ES-I3 (cell line): ENCODE measurements around the gene PHLDA1.

ENCODE experiments used
- H3K36me3 ChIP-seq: 2 replicates; pipeline ENCODE4 v1.6.1; 2013; ENCODE audit warnings: mild to moderate bottlenecking, low read length, control low read depth, moderate library complexity; ENCODE audit not compliant: insufficient read depth
- H3K4me1 ChIP-seq: 2 replicates; pipeline ENCODE4 v1.6.1; 2013; ENCODE audit warnings: mild to moderate bottlenecking, control low read depth, low read length; ENCODE audit not compliant: insufficient read depth
- H3K9ac ChIP-seq: 2 replicates; pipeline ENCODE4 v1.6.1; 2013; ENCODE audit warnings: low read depth, mild to moderate bottlenecking, low read length, moderate library complexity
- H3K9me3 ChIP-seq: 2 replicates; pipeline ENCODE4 v1.6.1; 2013; ENCODE audit warnings: mild to moderate bottlenecking, low read length, moderate library complexity; ENCODE audit not compliant: control insufficient read depth, insufficient read depth

PHLDA1 gene

GRCh38 chr12:76018111-76018510, 13.5 kb downstream of the PHLDA1 start:
- Histone ChIP-seq H3K4me1 (peaks cover 37% of the 10 kb centered on the region), H3K9me3 (no peaks in the 10 kb centered on the region), H3K9ac (no peak overlapping the region), H3K36me3 (no peaks in the 10 kb centered on the region)

- H3K9me3 ChIP-seq = no peaks in the 10 kb centered on the region
- no peaks in the 10 kb centered on the region for H3K36me3 ChIP-seq
- no peak overlapping the region for H3K9ac ChIP-seq
- H3K4me1 ChIP-seq = peaks cover 30% of the 10 kb centered on the region
These were observed 17.6 kb downstream of the PHLDA1 start for GRCh38 chr12:76014007-76014406.

GRCh38 chr12:76013603-76014002, 18.0 kb downstream of the PHLDA1 start:
- no peaks in the 10 kb centered on the region for H3K36me3 ChIP-seq
- H3K9ac ChIP-seq = no peak overlapping the region
- H3K4me1 ChIP-seq = peaks cover 30% of the 10 kb centered on the region
- no peaks in the 10 kb centered on the region for H3K9me3 ChIP-seq

- Histone ChIP-seq H3K9me3 (no peaks in the 10 kb centered on the region), H3K36me3 (no peaks in the 10 kb centered on the region), H3K9ac (no peak overlapping the region), H3K4me1 (peaks cover 25% of the 10 kb centered on the region)
These were observed 18.9 kb downstream of the PHLDA1 start for GRCh38 chr12:76012644-76013043.

GRCh38 chr12:76010732-76011458, 20.7 kb downstream of the PHLDA1 start:
- H3K9ac ChIP-seq = no peak overlapping the region
- no peaks in the 10 kb centered on the region for H3K36me3 ChIP-seq
- H3K9me3 ChIP-seq = no peaks in the 10 kb centered on the region
- H3K4me1 ChIP-seq = peaks cover 21% of the 10 kb centered on the region

- peaks cover 19% of the 10 kb centered on the region for H3K4me1 ChIP-seq
- no peak overlapping the region for H3K9ac ChIP-seq
- H3K9me3 ChIP-seq = no peaks in the 10 kb centered on the region
- no peaks in the 10 kb centered on the region for H3K36me3 ChIP-seq
These were observed 23.1 kb downstream of the PHLDA1 start for GRCh38 chr12:76008428-76008827.

- H3K9ac ChIP-seq = no peak overlapping the region
- H3K9me3 ChIP-seq = no peaks in the 10 kb centered on the region
- peaks cover 22% of the 10 kb centered on the region for H3K4me1 ChIP-seq
- no peaks in the 10 kb centered on the region for H3K36me3 ChIP-seq
These were observed 23.9 kb downstream of the PHLDA1 start for GRCh38 chr12:76007640-76008039.

- no peaks in the 10 kb centered on the region for H3K9me3 ChIP-seq
- H3K36me3 ChIP-seq = no peaks in the 10 kb centered on the region
- H3K4me1 ChIP-seq = peaks cover 22% of the 10 kb centered on the region
- H3K9ac ChIP-seq = no peak overlapping the region
These were observed 25.3 kb downstream of the PHLDA1 start for GRCh38 chr12:76006028-76006925.

- no peak overlapping the region for H3K9ac ChIP-seq
- H3K36me3 ChIP-seq = no peaks in the 10 kb centered on the region
- 0 out of 2 replicates have a peak, but pooled peaks cover 4% of the 10 kb centered on the region for H3K4me1 ChIP-seq
- no peaks in the 10 kb centered on the region for H3K9me3 ChIP-seq
These were observed 28.3 kb downstream of the PHLDA1 start for GRCh38 chr12:76003355-76003638.

- H3K9ac ChIP-seq = no peak overlapping the region
- H3K36me3 ChIP-seq = no peaks in the 10 kb centered on the region
- H3K9me3 ChIP-seq = no peaks in the 10 kb centered on the region
- H3K4me1 ChIP-seq = 0 out of 2 replicates have a peak, but pooled peaks cover 4% of the 10 kb centered on the region
These were observed 28.8 kb downstream of the PHLDA1 start for GRCh38 chr12:76002598-76003354.

GRCh38 chr12:75998292-75999063, 33.1 kb downstream of the PHLDA1 start:
- no peaks in the 10 kb centered on the region for H3K9me3 ChIP-seq
- H3K9ac ChIP-seq = no peak overlapping the region
- no peaks in the 10 kb centered on the region for H3K36me3 ChIP-seq
- 0 out of 2 replicates have a peak, but pooled peaks cover 3% of the 10 kb centered on the region for H3K4me1 ChIP-seq

GRCh38 chr12:75997658-75998057, 33.9 kb downstream of the PHLDA1 start:
- H3K36me3 ChIP-seq = no peaks in the 10 kb centered on the region
- no peaks in the 10 kb centered on the region; the same call in 1 of the 2 replicates for H3K4me1 ChIP-seq
- H3K9me3 ChIP-seq = no peaks in the 10 kb centered on the region
- H3K9ac ChIP-seq = no peak overlapping the region

GRCh38 chr12:75996861-75997447, 34.6 kb downstream of the PHLDA1 start:
- H3K9ac ChIP-seq = no peak overlapping the region
- no peaks in the 10 kb centered on the region; the same call in 1 of the 2 replicates for H3K4me1 ChIP-seq
- H3K36me3 ChIP-seq = no peaks in the 10 kb centered on the region
- H3K9me3 ChIP-seq = no peaks in the 10 kb centered on the region
